WI38 (cell line): ENCODE measurements around the gene LURAP1L.

Experiments used
- H3K4me3 ChIP-seq: 2 replicates; pipeline ENCODE4 v1.5.1; 2011; ENCODE audit warnings: low read depth, mild to moderate bottlenecking, control low read depth, low read length
- CTCF ChIP-seq: IDR thresholded peaks from 2 replicates; pipeline ENCODE4 v1.5.1; 2012; ENCODE audit warnings: low read depth, mild to moderate bottlenecking, control low read depth, low read length

LURAP1L gene

GRCh38 chr9:12846035-12846434 is 71.2 kb downstream of the LURAP1L start:
- no peak for TF ChIP-seq CTCF
- H3K4me3 ChIP-seq: no peak overlapping the region

DNA sequence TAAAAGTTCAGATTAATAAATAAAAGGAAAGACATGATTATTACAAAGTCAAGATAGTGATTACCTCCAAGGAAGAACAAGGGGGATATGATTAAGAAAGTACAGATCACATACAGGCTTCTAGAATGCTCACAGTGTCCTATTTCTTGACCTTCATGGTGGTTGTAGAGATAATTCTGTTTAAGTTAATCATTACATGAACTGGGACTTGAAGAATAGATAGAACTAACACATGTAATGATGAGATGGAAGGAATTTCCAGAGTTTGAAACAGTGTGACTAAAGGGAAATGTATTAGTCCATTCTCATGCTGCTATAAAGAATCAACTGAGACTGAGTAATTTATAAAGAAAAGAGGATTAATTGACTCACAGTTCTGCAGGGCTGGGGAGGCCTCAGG is 72.7 kb downstream of the LURAP1L start:
- no peak for TF ChIP-seq CTCF
- no peak overlapping the region for H3K4me3 ChIP-seq

DNA sequence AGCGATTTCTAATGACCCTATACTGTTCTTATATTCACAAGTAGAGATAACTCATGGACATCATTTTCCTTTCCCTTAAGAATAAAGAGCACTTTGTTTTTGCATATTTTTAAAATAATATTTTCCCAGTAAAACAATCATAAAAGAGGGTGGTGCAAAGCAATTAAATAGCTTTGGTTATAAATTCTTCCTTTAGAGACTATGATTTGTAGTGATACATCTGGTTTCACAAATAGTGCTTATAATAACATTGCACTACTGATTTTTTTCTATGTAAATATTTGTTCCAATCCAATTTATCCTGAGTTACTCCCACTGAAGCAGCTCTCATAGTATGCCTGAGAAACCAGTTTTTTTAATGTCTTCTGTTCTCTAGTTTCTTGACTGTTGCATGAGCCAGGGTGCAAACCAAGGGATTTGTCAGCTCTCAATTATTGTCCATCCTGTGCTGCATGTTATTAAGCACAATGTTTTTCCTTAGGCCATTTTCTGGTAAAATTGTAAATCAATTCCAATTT is 74.7 kb downstream of the LURAP1L start:
- no peak overlapping the region for H3K4me3 ChIP-seq
- TF ChIP-seq CTCF: no peak

DNA sequence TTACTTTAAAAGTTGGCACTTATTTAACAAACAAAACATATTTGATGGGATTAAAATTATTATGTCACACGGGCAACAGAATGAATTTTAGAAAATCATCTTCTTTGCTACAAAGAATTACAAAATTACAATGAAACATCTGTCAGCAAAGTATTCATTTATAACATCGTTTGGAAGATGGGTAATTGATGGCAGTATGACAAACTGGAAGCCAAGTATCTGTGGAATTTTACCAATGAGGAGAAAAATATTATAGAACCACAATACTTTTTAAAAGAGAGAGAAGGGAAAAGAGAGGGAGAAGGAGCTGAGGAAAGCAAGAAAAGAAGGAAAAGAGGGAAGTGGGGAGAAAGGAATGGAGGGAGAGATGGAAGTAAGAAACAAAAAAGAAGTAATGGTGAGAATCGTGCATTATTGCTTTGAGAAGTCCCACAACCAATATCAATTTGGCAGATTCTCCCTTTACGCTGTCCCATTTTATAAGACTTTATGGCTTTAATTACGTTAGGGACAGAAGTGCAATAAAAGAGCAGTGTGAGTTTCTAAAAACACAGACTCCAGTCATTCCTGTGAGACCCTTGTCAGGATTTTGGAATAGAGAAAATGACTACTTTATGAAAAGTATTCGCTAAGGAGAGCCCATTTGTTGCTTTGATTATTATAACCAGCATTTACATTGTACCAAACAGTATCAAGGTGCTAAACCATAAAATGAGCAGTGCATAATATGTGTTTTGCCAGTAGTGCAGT is 76.7 kb downstream of the LURAP1L start:
- no peak overlapping the region for H3K4me3 ChIP-seq
- TF ChIP-seq CTCF: no peak

DNA sequence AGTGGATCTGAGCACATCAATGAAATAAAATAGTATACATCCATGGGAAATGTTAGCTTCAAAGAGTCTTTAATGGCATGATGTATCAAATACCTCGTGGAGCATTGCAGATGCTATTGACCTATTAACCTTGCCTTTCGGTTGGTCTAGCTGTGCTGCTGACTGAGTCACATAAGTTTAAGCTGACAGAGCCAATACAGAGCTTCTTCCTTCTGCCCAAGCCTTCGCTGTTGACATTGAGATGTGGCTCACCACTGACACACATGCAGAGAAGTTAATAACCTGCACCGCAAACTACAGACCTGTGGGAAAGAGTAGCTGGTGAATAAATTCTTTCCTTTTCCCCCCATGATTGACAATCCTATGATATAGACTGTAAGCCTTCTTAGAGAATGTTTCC is 78.2 kb downstream of the LURAP1L start:
- no peak for TF ChIP-seq CTCF

GRCh38 chr9:12854221-12854620 is 79.4 kb downstream of the LURAP1L start:
- H3K4me3 ChIP-seq: no peak overlapping the region
- no peak for TF ChIP-seq CTCF

More for the DNA sequence above, 78.2 kb downstream of the LURAP1L start:
- H3K4me3 ChIP-seq: no peak overlapping the region

- H3K4me3 ChIP-seq: no peak overlapping the region
- no peak for TF ChIP-seq CTCF
Measured at GRCh38 chr9:12855066-12855465, 80.2 kb downstream of the LURAP1L start.
